A549 (cell line): ENCODE data around the gene ZNF844.

ENCODE experiments used
- CTCF ChIP-seq: fragments of >200 bp; sonication (Bioruptor Twin); formaldehyde crosslinking; IDR thresholded peaks from 3 replicates; pipeline ENCODE4 v1.5.1; 2016
- EP300 ChIP-seq, 2 experiments: fragments of >200 bp; sonication (Bioruptor Twin); formaldehyde crosslinking; IDR thresholded peaks; 2 replicates in 1 of 2; 3 replicates in 1 of 2; pipeline ENCODE4 v1.6.1; 2016 to 2017
- RAD21 ChIP-seq, 2 experiments: fragments of >200 bp in 1 of 2; sonication (Bioruptor Twin) in 1 of 2; formaldehyde crosslinking in 1 of 2; IDR thresholded peaks in 1 of 2; conservative IDR thresholded peaks in 1 of 2; 2 replicates in 1 of 2; 3 replicates in 1 of 2; pipeline ENCODE4 v1.6.1; 2012 to 2018; ENCODE audit warnings: inconsistent platforms in 1 of 2
- RCOR1 ChIP-seq: fragments of 150-350 bp; IDR thresholded peaks from 2 replicates; pipeline ENCODE4 v1.6.1; 2014; ENCODE audit warnings: antibody characterized with exemption, low read length, low read depth
- SREBF2 ChIP-seq: fragments of 450-650 bp; IDR thresholded peaks from 2 replicates; pipeline ENCODE4 v1.6.1; 2014; ENCODE audit warnings: mild to moderate bottlenecking, moderate library complexity
- ZFP36 ChIP-seq: fragments of 450-650 bp; IDR thresholded peaks from 2 replicates; pipeline ENCODE4 v1.6.1; 2014; ENCODE audit warnings: borderline replicate concordance; ENCODE audit not compliant: partially characterized antibody
- ZNF302 ChIP-seq: fragments of 250-450 bp; sonication (Bioruptor Pico); IDR thresholded peaks from 2 replicates; pipeline ENCODE4 v1.9.0; 2021; ENCODE audit warnings: inconsistent platforms, mild to moderate bottlenecking, moderate library complexity

DNA sequence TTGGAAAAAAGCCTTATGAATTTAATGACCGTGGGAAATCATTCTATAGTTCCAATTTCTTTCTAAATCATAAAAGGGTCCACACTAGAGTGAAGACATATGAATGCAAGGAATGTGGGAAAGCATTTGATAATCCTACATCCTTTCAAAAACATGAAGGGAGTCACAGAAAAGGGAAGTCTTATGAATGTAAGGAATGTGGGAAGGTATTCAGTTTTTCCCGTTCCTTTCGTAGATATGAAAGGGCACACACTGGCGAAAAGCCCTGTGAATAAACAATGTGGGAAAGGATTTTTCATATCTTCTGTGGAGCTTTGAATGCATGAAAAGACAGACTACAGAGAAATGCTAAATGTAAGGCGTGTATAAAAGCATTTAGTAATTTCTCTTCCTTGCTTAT is 48.6 kb downstream of the ZNF844 start:
- no peak for TF ChIP-seq SREBF2
- TF ChIP-seq ZNF302: no peak
- no peak for TF ChIP-seq RAD21 (conservative IDR thresholded peaks at IDR 0.05 in 1 of 2, IDR thresholded peaks at IDR 0.05 in 1 of 2)
- no peak for TF ChIP-seq CTCF
- no peak for TF ChIP-seq RCOR1
- no peak for TF ChIP-seq EP300 (IDR thresholded peaks at IDR 0.05)
- TF ChIP-seq ZFP36: no peak
